BLaER1 treated with 17β-estradiol and CSF1 and Interleukin-3, amounts not matched to agents 10 nM and 100 nM (cell line): Measurements from ENCODE around the gene OR10J5.
"Not testable (repeated sequence)": the region's sequence is repeated elsewhere in the genome, so short reads cannot be mapped to it uniquely, and the experiment has no call there.

Experiments used
- H3K27ac ChIP-seq, 11 experiments: shearing (Covaris generic); formaldehyde crosslinking; 2 replicates each; pipeline ENCODE4 v1.8.1; 2022
- H3K27me3 ChIP-seq, 11 experiments: shearing (Covaris generic); formaldehyde crosslinking; 2 replicates each; pipeline ENCODE4 v1.8.1; 2022
- H3K36me3 ChIP-seq, 11 experiments: shearing (Covaris generic); formaldehyde crosslinking; 2 replicates each; pipeline ENCODE4 v1.8.1; 2022
- H3K4me1 ChIP-seq, 10 experiments: shearing (Covaris generic); formaldehyde crosslinking; 2 replicates each; pipeline ENCODE4 v1.8.1; 2022
- H3K4me2 ChIP-seq, 11 experiments: shearing (Covaris generic); formaldehyde crosslinking; 2 replicates each; pipeline ENCODE4 v1.8.1; 2022
- H3K4me3 ChIP-seq, 10 experiments: shearing (Covaris generic); formaldehyde crosslinking; 2 replicates each; pipeline ENCODE4 v1.8.1; 2022
- H3K9ac ChIP-seq, 11 experiments: shearing (Covaris generic); formaldehyde crosslinking; 2 replicates each; pipeline ENCODE4 v1.8.1; 2022
- H3K9me3 ChIP-seq, 11 experiments: shearing (Covaris generic); formaldehyde crosslinking; replicated peaks in 1 of 11; 2 replicates each; pipeline ENCODE4 v1.8.1; 2022
- H4K20me1 ChIP-seq, 11 experiments: shearing (Covaris generic); formaldehyde crosslinking; 2 replicates each; pipeline ENCODE4 v1.8.1; 2022
- Cebpa-rat ChIP-seq, 11 experiments: shearing (Covaris generic); IDR thresholded peaks; 2 replicates each; pipeline ENCODE4 v1.8.1; 2022

OR10J5 gene

GRCh38 chr1:159554261-159554660 is 18.5 kb upstream of the OR10J5 start:
- Histone ChIP-seq H3K36me3 (no peaks in the 10 kb centered on the region), H3K9ac (no peak overlapping the region), H4K20me1 (no peaks in the 10 kb centered on the region), H3K9me3 (no peaks in the 10 kb centered on the region), H3K4me1 (no peaks in the 10 kb centered on the region), H3K27ac (no peak overlapping the region), H3K27me3 (no peaks in the 10 kb centered on the region), H3K4me2 (no peak overlapping the region), H3K4me3 (no peak overlapping the region)
- no peak for TF ChIP-seq Cebpa-rat (IDR thresholded peaks at IDR 0.05)

DNA sequence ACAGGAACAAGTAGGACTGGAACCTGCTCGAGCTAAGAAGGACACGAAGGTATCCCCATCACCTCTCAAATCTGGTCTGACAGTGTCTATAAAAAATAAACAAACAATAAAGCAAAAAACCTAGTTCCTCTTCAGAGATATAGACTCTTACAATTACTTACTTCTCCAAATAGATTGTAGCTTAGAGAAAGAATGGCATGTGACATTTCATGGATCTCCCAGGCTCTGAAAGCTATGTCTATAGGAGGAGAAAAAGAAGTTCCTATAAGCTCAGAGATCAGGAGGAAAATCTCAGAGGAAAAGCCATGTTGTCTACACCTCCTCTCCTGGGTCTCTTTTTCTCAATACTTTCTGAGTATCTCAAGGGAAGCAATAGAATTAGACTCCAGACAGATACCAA is 12.3 kb upstream of the OR10J5 start:
- H3K4me3 ChIP-seq: no peak overlapping the region
- H4K20me1 ChIP-seq: no peaks in the 10 kb centered on the region
- H3K9ac ChIP-seq: no peak overlapping the region
- H3K27me3 ChIP-seq: no peaks in the 10 kb centered on the region
- peaks cover 0 to 13% (median 0%) of the 10 kb centered on the region in 10 experiments; a peak in 3 of 20 replicates for H3K4me1 ChIP-seq
- H3K4me2 ChIP-seq: peak overlapping the region in 2 of 11 experiments; percentile 10 to 44; a peak in 2 of 22 replicates
- no peak overlapping the region; a peak in 1 of 22 replicates for H3K27ac ChIP-seq
- H3K9me3 ChIP-seq: no peaks in the 10 kb centered on the region
- no peak for TF ChIP-seq Cebpa-rat (IDR thresholded peaks at IDR 0.05)
- no peaks in the 10 kb centered on the region for H3K36me3 ChIP-seq

- Histone ChIP-seq H3K9me3 (peaks cover 0 to 11% (median 6%) of the 10 kb centered on the region in 11 experiments; a peak in 14 of 22 replicates), H3K36me3 (no peaks in the 10 kb centered on the region), H4K20me1 (no peaks in the 10 kb centered on the region), H3K4me1 (no peaks in the 10 kb centered on the region), H3K9ac (no peak overlapping the region), H3K4me3 (no peak overlapping the region), H3K4me2 (no peak overlapping the region), H3K27me3 (no peaks in the 10 kb centered on the region), H3K27ac (no peak overlapping the region)
- no peak for TF ChIP-seq Cebpa-rat (IDR thresholded peaks at IDR 0.05)
Measured at GRCh38 chr1:159532922-159533321, 2.9 kb downstream of the OR10J5 start.

DNA sequence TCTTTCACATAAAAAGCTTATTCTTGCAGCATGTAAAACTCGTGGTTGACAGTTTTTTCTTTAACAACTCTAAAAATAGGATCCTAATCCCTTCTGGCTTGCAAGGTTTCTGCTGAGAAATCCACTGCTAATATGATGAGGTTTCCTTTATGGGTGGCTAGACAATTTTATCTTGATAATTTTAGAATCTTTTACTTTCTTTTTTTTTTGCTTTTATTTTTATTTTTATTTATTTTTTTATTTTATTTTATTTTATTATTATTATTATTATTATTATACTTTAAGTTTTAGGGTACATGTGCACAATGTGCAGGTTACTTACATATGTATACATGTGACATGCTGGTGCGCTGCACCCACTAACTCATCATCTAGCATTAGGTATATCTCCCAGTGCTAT is 11.0 kb downstream of the OR10J5 start:
- H3K9me3 ChIP-seq: peaks cover 0 to 20% (median 10%) of the 10 kb centered on the region in 11 experiments; a peak in 16 of 22 replicates
- H3K27me3 ChIP-seq, H3K36me3 ChIP-seq, H3K4me1 ChIP-seq, H3K27ac ChIP-seq, H3K4me2 ChIP-seq, H4K20me1 ChIP-seq, H3K4me3 ChIP-seq, H3K9ac ChIP-seq: not testable (repeated sequence)

DNA sequence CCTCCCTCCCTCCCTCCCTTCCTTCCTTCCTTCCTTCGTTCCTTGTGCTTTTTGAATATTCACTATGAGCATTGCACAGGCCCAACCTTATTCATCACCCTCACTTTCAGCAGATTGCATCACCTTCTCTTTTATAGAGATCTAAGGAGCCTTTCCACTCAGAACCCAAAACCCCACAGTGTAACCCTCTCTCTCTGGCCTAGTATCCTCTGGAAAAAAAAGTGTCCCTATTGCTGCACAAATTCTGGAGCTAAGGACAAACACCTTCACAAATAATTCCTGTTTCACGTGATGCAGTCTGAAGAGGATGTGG is 25.6 kb downstream of the OR10J5 start:
- Histone ChIP-seq H3K4me2 (no peak overlapping the region), H3K27ac (no peak overlapping the region), H3K4me3 (no peak overlapping the region), H4K20me1 (no peaks in the 10 kb centered on the region), H3K27me3 (no peaks in the 10 kb centered on the region), H3K9me3 (peaks cover 9 to 18% (median 15%) of the 10 kb centered on the region in 11 experiments; a peak in 18 of 22 replicates), H3K36me3 (no peaks in the 10 kb centered on the region), H3K9ac (no peak overlapping the region), H3K4me1 (peaks cover 0 to 11% (median 0%) of the 10 kb centered on the region in 10 experiments; a peak in 3 of 20 replicates)
- TF ChIP-seq Cebpa-rat (IDR thresholded peaks at IDR 0.05): no peak

DNA sequence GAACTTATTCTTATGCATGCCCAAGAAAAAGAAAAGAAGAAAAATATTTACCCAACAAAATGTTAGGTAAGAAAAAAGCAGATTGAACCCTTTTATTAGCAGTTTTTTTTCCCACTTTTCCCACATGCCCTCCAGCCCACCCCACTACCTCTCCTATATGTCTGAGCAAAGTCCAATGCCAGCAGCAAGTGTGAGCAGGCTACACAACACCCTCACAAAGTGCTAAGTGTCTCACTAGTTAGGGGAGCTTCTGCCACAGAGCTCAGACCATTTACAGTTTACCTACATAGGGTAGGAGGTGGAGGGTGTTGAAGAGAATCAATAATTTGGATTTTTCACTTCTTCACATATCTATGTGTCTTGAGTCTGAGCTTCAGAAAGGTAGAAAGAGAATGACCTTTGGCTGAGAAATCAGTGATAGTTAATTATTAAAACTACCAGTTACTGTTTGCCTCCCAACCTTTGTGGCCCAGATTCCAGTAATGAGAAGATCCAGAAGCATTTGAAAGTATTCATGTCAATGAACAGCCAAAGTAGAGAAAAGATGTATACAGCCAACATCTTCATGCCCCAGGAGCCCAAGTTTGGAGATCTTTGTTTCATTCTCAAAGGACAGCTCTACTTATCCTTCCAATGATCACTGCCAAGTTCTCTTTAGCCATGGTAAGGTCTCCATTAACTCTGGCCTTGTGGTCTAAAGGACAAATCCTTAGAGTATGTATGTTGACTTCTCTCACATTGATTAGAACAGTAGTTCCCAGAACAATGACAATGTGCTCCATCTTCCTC is 26.2 kb downstream of the OR10J5 start:
- H3K36me3 ChIP-seq: no peaks in the 10 kb centered on the region
- H3K9ac ChIP-seq: no peak overlapping the region
- no peak overlapping the region for H3K27ac ChIP-seq
- no peak overlapping the region for H3K4me3 ChIP-seq
- H3K27me3 ChIP-seq: no peaks in the 10 kb centered on the region
- no peak overlapping the region for H3K4me2 ChIP-seq
- TF ChIP-seq Cebpa-rat (IDR thresholded peaks at IDR 0.05): no peak
- H3K4me1 ChIP-seq: peaks cover 0 to 16% (median 0%) of the 10 kb centered on the region in 10 experiments; a peak in 3 of 20 replicates
- H4K20me1 ChIP-seq: no peaks in the 10 kb centered on the region
- H3K9me3 ChIP-seq: peaks cover 9 to 18% (median 15%) of the 10 kb centered on the region in 11 experiments; a peak in 18 of 22 replicates

DNA sequence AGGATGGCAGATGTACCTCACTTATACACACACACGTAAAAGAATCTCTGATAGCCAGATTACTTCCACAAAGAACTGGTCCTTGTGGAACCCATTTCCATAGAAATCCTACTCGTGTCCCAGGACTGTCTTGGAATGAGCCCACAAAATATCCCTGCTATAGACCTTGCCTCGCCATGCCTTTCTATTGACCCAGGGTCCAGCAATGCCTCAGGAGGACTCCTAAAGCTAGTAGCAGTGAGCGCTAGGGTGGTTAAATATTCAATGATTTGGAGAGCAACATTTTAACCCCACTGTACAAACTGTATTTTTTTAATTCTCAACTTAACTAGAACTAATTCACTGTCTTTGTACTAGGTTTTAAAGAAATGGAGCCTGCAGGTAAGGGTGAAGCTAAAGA is 26.9 kb downstream of the OR10J5 start:
- no peak overlapping the region for H3K4me2 ChIP-seq
- no peak overlapping the region for H3K27ac ChIP-seq
- no peaks in the 10 kb centered on the region for H3K27me3 ChIP-seq
- no peaks in the 10 kb centered on the region for H3K36me3 ChIP-seq
- peaks cover 0 to 16% (median 0%) of the 10 kb centered on the region in 10 experiments; a peak in 3 of 20 replicates for H3K4me1 ChIP-seq
- H3K9me3 ChIP-seq: peaks cover 9 to 18% (median 15%) of the 10 kb centered on the region in 11 experiments; a peak in 18 of 22 replicates
- TF ChIP-seq Cebpa-rat (IDR thresholded peaks at IDR 0.05): no peak
- no peaks in the 10 kb centered on the region for H4K20me1 ChIP-seq
- no peak overlapping the region for H3K9ac ChIP-seq
- no peak overlapping the region for H3K4me3 ChIP-seq

- H3K4me2 ChIP-seq: peak overlapping the region in 2 of 11 experiments; percentile 13 to 21; a peak in 2 of 22 replicates
- H3K27ac ChIP-seq: peak overlapping the region in 2 of 11 experiments; percentile 31 to 38; a peak in 3 of 22 replicates
- H3K9me3 ChIP-seq: peaks cover 9 to 18% (median 15%) of the 10 kb centered on the region in 11 experiments; a peak in 18 of 22 replicates
- H4K20me1 ChIP-seq: no peaks in the 10 kb centered on the region
- H3K27me3 ChIP-seq: no peaks in the 10 kb centered on the region
- H3K4me3 ChIP-seq: no peak overlapping the region
- H3K4me1 ChIP-seq: peaks cover 0 to 21% (median 0%) of the 10 kb centered on the region in 10 experiments; a peak in 5 of 20 replicates
- no peak for TF ChIP-seq Cebpa-rat (IDR thresholded peaks at IDR 0.05)
- H3K36me3 ChIP-seq: no peaks in the 10 kb centered on the region
- no peak overlapping the region for H3K9ac ChIP-seq
Measured at GRCh38 chr1:159505676-159506075, 30.1 kb downstream of the OR10J5 start.

GRCh38 chr1:159501082-159501481 is 34.7 kb downstream of the OR10J5 start:
- H3K27ac ChIP-seq: no peak overlapping the region
- peaks cover 6 to 32% (median 19%) of the 10 kb centered on the region in 11 experiments; a peak in 20 of 22 replicates for H3K9me3 ChIP-seq
- no peak overlapping the region for H3K9ac ChIP-seq
- TF ChIP-seq Cebpa-rat (IDR thresholded peaks at IDR 0.05): no peak
- peak overlapping the region in 1 of 11 experiments; percentile 11; a peak in 2 of 22 replicates for H3K4me2 ChIP-seq
- H4K20me1 ChIP-seq: no peaks in the 10 kb centered on the region
- H3K27me3 ChIP-seq: no peaks in the 10 kb centered on the region
- H3K36me3 ChIP-seq: no peaks in the 10 kb centered on the region
- H3K4me3 ChIP-seq: no peak overlapping the region
- peaks cover 0 to 20% (median 0%) of the 10 kb centered on the region in 10 experiments; a peak in 5 of 20 replicates for H3K4me1 ChIP-seq

DNA sequence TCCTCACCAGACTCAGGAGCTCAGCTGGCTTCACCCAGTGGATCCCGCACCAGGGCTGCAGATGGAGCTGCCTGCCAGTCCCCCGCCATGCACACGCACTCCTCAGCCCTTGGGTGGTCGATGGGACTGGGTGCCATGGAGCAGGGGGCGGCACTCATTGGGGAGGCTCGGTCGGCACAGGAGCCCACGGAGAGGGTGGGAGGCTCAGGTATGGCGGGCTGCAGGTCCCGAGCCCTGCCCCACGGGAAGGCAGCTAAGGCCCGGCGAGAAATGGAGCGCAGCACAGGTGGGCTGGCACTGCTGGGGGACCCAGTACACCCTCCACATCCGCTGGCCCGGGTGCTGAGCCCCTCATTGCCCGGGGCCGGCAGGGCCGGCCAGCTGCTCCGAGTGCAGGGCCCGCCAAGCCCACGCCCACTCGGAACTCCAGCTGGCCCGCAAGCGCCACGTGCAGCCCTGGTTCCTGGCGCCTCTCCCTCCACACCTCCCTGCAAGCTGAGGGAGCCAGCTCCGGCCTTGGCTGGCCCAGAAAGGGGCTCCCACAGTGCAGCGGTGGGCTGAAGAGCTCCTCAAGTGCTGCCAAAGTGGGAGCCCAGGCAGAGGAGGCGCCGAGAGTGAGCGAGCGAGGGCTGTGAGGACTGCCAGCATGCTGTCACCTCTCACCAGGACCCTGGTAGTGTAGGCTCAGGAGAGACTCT is 41.1 kb downstream of the OR10J5 start:
- not testable (repeated sequence) for H3K9ac ChIP-seq, H3K4me2 ChIP-seq, H3K4me1 ChIP-seq, H3K27ac ChIP-seq, H3K4me3 ChIP-seq, H3K36me3 ChIP-seq, H4K20me1 ChIP-seq, H3K27me3 ChIP-seq
- H3K9me3 ChIP-seq: peaks cover 0 to 19% (median 9%) of the 10 kb centered on the region in 11 experiments; a peak in 13 of 22 replicates
